22Rv1 (cell line): ENCODE results near the gene CEACAM1.
A peak's percentile ranks its signal among the peaks of the same experiment; 100 is the strongest.
"Not testable (repeated sequence)": the region's sequence is repeated elsewhere in the genome, so short reads cannot be mapped to it uniquely, and the experiment has no call there.

ENCODE experiments used
- H3K27ac ChIP-seq: fragments of 450-650 bp; 2 replicates; pipeline ENCODE4 v1.5.1; 2017
- CTCF ChIP-seq: fragments of 450-650 bp; IDR thresholded peaks from 2 replicates; pipeline ENCODE4 v1.5.1; 2017; ENCODE audit warnings: mild to moderate bottlenecking
- ZFX ChIP-seq: fragments of 450-650 bp; IDR thresholded peaks from 2 replicates; pipeline ENCODE4 v1.6.1; 2017; ENCODE audit warnings: antibody characterized with exemption, borderline replicate concordance

CEACAM1 gene

GRCh38 chr19:42488783-42489521 is 39.3 kb downstream of the CEACAM1 start:
- TF ChIP-seq CTCF: no peak
- TF ChIP-seq ZFX: no peak
- H3K27ac ChIP-seq: peak overlapping the region; percentile 62

GRCh38 chr19:42487798-42488178 is 40.5 kb downstream of the CEACAM1 start:
- H3K27ac ChIP-seq: no peak overlapping the region

GRCh38 chr19:42487032-42487797 is 41.1 kb downstream of the CEACAM1 start:
- no peak for TF ChIP-seq CTCF
- TF ChIP-seq ZFX: no peak
- no peak overlapping the region for H3K27ac ChIP-seq

More at GRCh38 chr19:42487798-42488178, 40.5 kb downstream of the CEACAM1 start:
- TF ChIP-seq CTCF (no peak), ZFX (no peak)

GRCh38 chr19:42485036-42485435 is 43.2 kb downstream of the CEACAM1 start:
- H3K27ac ChIP-seq: not testable (repeated sequence)

GRCh38 chr19:42480335-42481095 is 47.8 kb downstream of the CEACAM1 start:
- no peak for TF ChIP-seq CTCF
- no peak for TF ChIP-seq ZFX
- no peak overlapping the region for H3K27ac ChIP-seq

- TF ChIP-seq ZFX (no peak), CTCF (no peak)
- no peak overlapping the region for H3K27ac ChIP-seq
Measured at GRCh38 chr19:42479736-42480135, 48.5 kb downstream of the CEACAM1 start.

- no peak overlapping the region for H3K27ac ChIP-seq
- TF ChIP-seq CTCF: no peak
- TF ChIP-seq ZFX: no peak
Measured at GRCh38 chr19:42478765-42479311, 49.4 kb downstream of the CEACAM1 start.
